Measurements from ENCODE around the gene L1CAM. TPM values are rescaled to one million over a fixed set of nuclear protein-coding genes. Genes with fewer than 3 reads are reported as not detected.
A peak's percentile ranks its signal among the peaks of the same experiment; 100 is the strongest.

L1CAM gene
- total RNA-seq, 1 donor from 2014 or later: 0.49 TPM

GRCh38 chrX:153908219-153908860 lies 22.4 kb upstream of the L1CAM start:
- H3K79me2 ChIP-seq (ENCODE audit: low read depth): no peaks in the 10 kb centered on the region

GRCh38 chrX:153907456-153907855 lies 21.5 kb upstream of the L1CAM start:
- Mint-ChIP-seq H3K4me1 (peaks cover 7% of the 10 kb centered on the region), H3K4me3 (no peak overlapping the region)
- no peak for DNase-seq (ENCODE audit: low spot score)

More at GRCh38 chrX:153908219-153908860, 22.4 kb upstream of the L1CAM start:
- H3K27me3 Mint-ChIP-seq (ENCODE audit: insufficient read depth, low read depth): peaks cover 2% of the 10 kb centered on the region
- no peak overlapping the region for H3K27ac ChIP-seq
- no peaks in the 10 kb centered on the region for H3K27me3 ChIP-seq
- H4K20me1 ChIP-seq (ENCODE audit: low read depth): no peaks in the 10 kb centered on the region
- no peaks in the 10 kb centered on the region for H3F3A ChIP-seq (ENCODE audit: low read depth)
- DNase-seq (ENCODE audit: low spot score): no peak
- H3K4me3 Mint-ChIP-seq: peak overlapping the region; percentile 50
- H3K4me2 ChIP-seq: no peak overlapping the region
- H3K36me3 Mint-ChIP-seq: no peaks in the 10 kb centered on the region
- H3K4me1 ChIP-seq: no peaks in the 10 kb centered on the region
- H3K27ac Mint-ChIP-seq: peak overlapping the region; percentile 37
- H3K9me3 ChIP-seq (ENCODE audit: low read depth): no peaks in the 10 kb centered on the region
- H3K4me3 ChIP-seq: no peak overlapping the region
- H3K4me1 Mint-ChIP-seq: peaks cover 4% of the 10 kb centered on the region
- H3K36me3 ChIP-seq: no peaks in the 10 kb centered on the region
- no peak overlapping the region for H3K9ac ChIP-seq
- TF ChIP-seq CTCF (IDR thresholded peaks at IDR 0.05) (no peak), EZH2phosphoT487 (IDR thresholded peaks at IDR 0.05) (no peak)
- no peak overlapping the region for H2AFZ ChIP-seq (replicated peaks)
- H3K9me3 Mint-ChIP-seq: peaks cover 16% of the 10 kb centered on the region

GRCh38 chrX:153906126-153906917 lies 20.3 kb upstream of the L1CAM start:
- no peaks in the 10 kb centered on the region for H4K20me1 ChIP-seq (ENCODE audit: low read depth)
- H3K36me3 Mint-ChIP-seq: no peaks in the 10 kb centered on the region
- no peak overlapping the region for H3K4me2 ChIP-seq
- H3K9me3 Mint-ChIP-seq: peaks cover 16% of the 10 kb centered on the region
- no peak for TF ChIP-seq EZH2phosphoT487 (IDR thresholded peaks at IDR 0.05)
- no peak for TF ChIP-seq EZH2 (IDR thresholded peaks at IDR 0.05)
- no peaks in the 10 kb centered on the region for H3K9me3 ChIP-seq (ENCODE audit: low read depth)
- H3K9ac ChIP-seq: no peak overlapping the region
- H3K27ac Mint-ChIP-seq: no peak overlapping the region
- no peak overlapping the region for H2AFZ ChIP-seq (replicated peaks)
- H3K27me3 Mint-ChIP-seq (ENCODE audit: insufficient read depth, low read depth): peaks cover 4% of the 10 kb centered on the region
- H3K36me3 ChIP-seq: no peaks in the 10 kb centered on the region
- no peaks in the 10 kb centered on the region for H3K27me3 ChIP-seq
- H3K79me2 ChIP-seq (ENCODE audit: low read depth): no peaks in the 10 kb centered on the region
- no peak overlapping the region for H3K4me3 ChIP-seq
- no peak for DNase-seq (ENCODE audit: low spot score)
- H3K4me1 ChIP-seq: no peaks in the 10 kb centered on the region
- H3K27ac ChIP-seq: no peak overlapping the region
- peaks cover 15% of the 10 kb centered on the region for H3K4me1 Mint-ChIP-seq
- no peaks in the 10 kb centered on the region for H3F3A ChIP-seq (ENCODE audit: low read depth)
- no peak overlapping the region for H3K4me3 Mint-ChIP-seq

More at GRCh38 chrX:153907456-153907855, 21.5 kb upstream of the L1CAM start:
- Histone ChIP-seq H3K4me2 (no peak overlapping the region), H3K36me3 (no peaks in the 10 kb centered on the region), H3K27ac (no peak overlapping the region), H3K9ac (no peak overlapping the region), H3K79me2 (ENCODE audit: low read depth) (no peaks in the 10 kb centered on the region), H3K4me3 (no peak overlapping the region), H3F3A (ENCODE audit: low read depth) (no peaks in the 10 kb centered on the region), H4K20me1 (ENCODE audit: low read depth) (no peaks in the 10 kb centered on the region), H3K9me3 (ENCODE audit: low read depth) (no peaks in the 10 kb centered on the region), H2AFZ (replicated peaks) (no peak overlapping the region), H3K4me1 (no peaks in the 10 kb centered on the region), H3K27me3 (no peaks in the 10 kb centered on the region)
- TF ChIP-seq EZH2phosphoT487 (IDR thresholded peaks at IDR 0.05): no peak
- TF ChIP-seq EZH2 (IDR thresholded peaks at IDR 0.05): no peak
- TF ChIP-seq CTCF (IDR thresholded peaks at IDR 0.05): no peak
- H3K36me3 Mint-ChIP-seq: no peaks in the 10 kb centered on the region
- no peak overlapping the region for H3K27ac Mint-ChIP-seq
- H3K27me3 Mint-ChIP-seq (ENCODE audit: insufficient read depth, low read depth): peaks cover 4% of the 10 kb centered on the region
- peaks cover 19% of the 10 kb centered on the region for H3K9me3 Mint-ChIP-seq

Measured in neural progenitor cell (in vitro differentiated cells).